DMS53 treated with DMSO at 0.1 percent for 48 hours (cell line): Measurements from ENCODE around the gene CST4.
"Not testable (repeated sequence)": the region's sequence is repeated elsewhere in the genome, so short reads cannot be mapped to it uniquely, and the experiment has no call there.

Experiments
- DNase-seq: peaks from one replicate; lab custom pipeline; 2025; ENCODE audit not compliant: unreplicated experiment; lab: John Stamatoyannopoulos, UW

The CST4 gene

DNA sequence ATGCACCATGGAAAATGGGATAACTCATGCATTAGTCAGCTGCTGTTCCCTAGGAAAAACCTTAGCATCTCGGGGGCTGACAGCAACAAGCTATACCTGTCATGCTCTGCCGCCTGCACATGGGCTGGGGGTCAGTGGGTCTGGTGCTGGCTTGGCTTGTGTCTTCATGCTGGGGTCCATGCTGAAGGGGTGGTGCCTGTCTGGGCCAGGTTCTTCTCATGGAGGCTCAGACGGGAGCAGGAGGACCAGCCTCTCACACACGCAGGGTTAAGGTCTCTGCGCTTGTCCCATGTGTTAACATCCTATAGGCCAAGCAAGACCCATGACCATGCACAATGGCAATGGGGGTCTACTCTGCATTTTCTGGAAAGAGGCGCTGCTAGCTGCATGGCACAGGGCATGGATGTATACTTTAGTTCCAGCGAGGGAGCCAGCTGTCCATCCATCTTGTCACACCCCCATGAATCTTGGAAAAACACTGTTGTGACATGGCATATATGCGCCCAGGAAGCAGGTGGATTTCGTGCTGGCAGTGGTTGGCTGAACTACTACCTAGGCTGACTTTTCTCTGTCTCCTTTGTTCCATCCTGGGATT is 26.5 kb downstream of the CST4 start:
- no peak for DNase-seq

DNA sequence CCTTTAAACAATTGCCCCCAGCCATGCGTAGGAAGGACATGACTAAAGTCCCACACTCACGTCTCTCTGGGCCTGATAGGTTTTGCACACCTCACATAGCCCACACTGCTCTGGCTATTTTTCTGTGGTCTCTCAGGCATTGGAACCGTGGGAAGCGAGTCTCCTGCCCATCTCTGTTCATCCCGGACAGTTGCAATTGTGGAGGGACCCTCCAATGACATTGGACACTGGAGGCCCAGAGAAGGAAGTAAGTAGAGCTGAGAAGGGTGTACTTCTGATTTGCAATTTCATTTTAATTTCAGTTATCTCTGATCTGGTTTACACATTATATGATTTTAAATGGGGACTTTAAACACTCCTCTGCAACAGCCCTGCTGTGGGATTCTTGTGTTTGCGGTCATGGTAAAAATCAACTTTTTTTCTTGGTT is 27.8 kb downstream of the CST4 start:
- DNase-seq = no peak

- DNase-seq = no peak
Measured at GRCh38 chr20:23659989-23660837, 28.6 kb downstream of the CST4 start.

DNA sequence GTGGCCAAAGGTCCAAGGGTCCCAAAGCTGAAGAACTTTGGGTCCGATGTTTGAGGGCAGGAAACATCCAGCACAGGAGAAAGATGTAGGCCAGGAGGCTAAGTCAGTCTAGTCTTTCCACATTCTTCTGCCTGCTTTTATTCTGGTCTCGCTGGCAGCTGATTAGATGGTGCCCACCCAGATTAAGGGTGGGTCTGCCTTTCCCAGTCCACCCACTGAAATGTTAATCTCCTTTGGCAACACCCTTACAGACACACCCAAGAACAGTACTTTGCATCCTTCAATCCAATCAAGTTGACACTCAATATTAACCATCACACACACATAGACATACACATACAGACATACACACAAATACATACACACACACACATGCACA is 29.2 kb downstream of the CST4 start:
- not testable (repeated sequence) for DNase-seq

- no peak for DNase-seq
Measured at GRCh38 chr20:23658989-23659609, 29.7 kb downstream of the CST4 start.

- no peak for DNase-seq
Measured at GRCh38 chr20:23658336-23658735, 30.5 kb downstream of the CST4 start.

DNA sequence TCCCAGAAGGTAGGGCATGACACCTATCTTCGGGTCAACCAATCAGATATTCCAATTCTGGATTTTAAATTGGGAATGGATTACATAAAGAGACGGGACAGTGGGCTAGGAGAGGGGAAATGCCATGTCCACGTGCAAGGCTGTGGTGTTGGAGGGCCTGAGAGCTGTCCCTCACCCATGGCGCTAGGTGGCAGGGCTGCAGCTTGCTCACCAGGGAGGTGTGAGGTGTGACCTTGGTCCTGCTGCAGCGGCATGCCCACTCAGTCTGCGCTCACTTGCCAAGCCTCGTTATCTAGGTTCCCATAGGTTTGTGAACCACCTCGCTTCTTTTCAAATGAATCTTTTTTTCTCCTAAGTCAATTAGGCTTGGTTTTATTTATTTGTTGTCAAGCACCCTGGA is 31.6 kb downstream of the CST4 start:
- DNase-seq = no peak

DNA sequence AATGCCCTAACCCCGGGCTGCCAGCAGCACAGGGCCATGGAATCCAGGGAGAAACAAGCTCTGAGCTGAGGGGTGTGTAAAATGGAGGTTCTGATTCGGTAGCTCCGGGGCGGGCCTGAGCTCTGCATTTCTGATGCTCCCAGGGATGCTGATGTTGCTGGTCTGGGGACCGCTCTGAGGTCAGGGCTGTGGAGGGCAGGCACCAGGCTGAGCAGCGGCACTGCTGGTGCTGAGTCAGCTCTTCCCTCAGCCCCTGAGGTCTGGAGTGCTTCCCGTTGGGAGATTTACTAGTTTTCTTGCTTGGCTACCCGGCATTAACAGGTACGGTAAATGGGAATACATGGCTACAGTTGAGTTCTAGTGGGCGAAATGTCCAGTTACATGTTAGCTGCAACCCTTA is 32.5 kb downstream of the CST4 start:
- no peak for DNase-seq

DNA sequence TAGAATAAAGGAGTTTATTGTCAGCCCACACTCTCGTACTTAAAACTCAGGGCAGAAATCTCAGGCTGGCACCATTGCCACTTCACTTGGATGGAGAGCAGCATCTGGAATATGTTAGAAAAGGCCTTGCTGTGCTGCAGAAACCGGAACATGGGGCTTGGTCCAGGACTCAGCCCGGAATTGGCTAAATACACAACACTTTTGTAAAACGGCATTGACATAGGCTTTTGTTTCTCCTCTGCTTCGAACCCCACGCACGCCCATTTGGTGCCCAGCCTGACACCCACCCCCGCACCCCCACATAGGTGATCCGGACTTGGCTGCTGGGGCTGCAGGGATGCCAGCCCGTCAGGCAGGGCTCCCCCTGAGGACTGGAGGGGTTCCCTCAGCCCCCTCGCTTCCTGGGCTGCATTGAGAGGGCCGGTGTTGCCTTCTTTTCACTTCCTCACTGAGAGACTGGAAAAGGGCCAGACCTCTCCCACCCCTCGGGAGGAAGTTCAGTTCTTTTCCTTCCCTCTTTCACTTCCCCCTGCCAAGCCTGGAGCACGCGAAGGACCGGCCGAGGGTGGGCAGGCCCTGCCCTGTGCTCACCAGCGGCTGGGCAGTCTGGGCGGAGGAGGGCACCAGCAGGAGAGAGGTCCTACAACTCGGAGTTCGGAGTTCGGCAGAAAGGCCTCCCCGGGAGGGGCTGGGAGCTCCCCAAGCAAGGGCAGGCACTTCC is 33.2 kb downstream of the CST4 start:
- DNase-seq = no peak

- no peak for DNase-seq
Measured at GRCh38 chr20:23654717-23655116, 34.1 kb downstream of the CST4 start.

DNA sequence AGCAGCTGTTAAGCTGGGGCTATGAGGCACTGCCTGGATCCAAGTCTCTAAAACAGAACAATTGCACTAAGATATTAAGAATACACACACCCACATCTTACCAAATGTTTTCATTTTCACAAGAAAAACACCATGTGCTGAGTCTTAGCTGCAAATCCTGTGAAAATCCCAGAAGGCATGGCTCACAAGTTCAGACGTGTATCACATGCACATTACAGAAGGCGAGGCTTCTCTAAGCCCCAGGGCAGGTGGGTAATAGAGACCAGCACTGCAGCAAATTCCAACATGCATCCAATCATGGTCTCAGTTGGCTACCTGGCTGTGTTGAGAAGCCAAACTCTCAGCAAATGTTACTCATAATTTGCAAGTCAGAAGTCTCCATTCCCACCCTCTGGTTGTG is 34.8 kb downstream of the CST4 start:
- no peak for DNase-seq

DNA sequence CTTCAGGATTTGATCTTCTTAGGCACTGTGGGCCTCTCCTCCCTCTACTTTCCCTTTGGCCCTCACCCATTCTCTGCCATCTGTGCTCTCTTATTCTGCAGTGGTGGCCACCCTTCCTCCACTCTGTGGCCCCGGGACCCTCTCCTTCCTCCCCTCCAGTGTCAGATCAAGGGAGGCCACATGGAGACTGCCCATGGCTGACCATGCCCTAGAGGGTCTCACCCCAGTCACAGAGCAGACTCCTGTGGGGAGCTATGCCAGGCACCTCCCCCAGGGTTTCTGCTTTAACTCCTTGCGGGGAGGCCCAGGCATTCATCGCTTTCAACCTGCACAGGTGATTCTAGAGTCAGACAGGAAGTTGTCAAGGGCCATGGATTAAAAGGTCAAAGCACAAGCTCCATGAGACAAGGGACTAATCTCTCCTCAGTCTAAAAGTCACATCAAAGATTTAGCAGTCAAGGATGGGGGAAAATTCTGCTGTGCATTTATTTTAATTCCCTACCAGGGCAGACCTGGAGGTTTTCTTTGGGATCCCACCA is 35.4 kb downstream of the CST4 start:
- DNase-seq = no peak

- no peak for DNase-seq
Measured at GRCh38 chr20:23652926-23653325, 35.9 kb downstream of the CST4 start.

GRCh38 chr20:23652371-23652770 is 36.5 kb downstream of the CST4 start:
- DNase-seq = no peak

- DNase-seq = no peak
Measured at GRCh38 chr20:23651117-23651516, 37.7 kb downstream of the CST4 start.

GRCh38 chr20:23649830-23650417 is 38.9 kb downstream of the CST4 start:
- no peak for DNase-seq

DNA sequence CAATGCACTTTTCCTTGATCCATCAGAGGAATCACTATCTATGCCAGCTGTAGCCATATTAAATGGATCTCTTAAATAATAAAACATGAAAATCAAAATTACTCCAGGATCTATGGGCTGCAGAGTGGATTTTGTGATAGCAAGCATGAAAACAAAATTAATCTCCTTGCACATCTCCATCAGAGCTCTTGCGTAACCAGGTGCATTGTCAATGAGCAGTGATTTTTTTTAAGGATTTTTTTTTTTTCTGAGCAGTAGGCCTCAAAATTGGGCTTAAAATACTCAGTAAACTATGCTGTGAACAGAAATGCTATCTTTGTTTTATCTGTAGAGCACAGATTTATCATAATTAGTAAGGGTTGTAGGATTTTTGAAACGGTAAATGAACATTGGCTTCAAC is 39.6 kb downstream of the CST4 start:
- DNase-seq = no peak

DNA sequence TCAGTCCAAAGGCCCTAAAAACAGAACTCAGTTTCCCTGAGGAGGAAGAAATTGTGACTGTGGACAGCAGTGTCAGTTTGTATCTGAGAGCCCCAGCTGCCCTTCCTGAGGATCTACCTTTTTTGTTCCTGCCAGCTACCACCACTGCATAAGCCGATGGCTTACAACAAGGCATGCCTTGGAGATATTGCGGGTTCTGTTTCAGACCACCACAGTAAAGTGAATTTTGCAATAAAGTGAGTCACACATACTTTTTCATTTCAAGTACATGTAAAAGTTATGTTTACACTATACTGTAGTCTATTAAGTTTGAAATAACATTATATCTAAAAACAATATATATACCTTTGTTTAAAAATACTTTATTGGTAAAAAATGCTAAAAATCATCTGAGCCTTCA is 41.5 kb downstream of the CST4 start:
- no peak for DNase-seq

DNA sequence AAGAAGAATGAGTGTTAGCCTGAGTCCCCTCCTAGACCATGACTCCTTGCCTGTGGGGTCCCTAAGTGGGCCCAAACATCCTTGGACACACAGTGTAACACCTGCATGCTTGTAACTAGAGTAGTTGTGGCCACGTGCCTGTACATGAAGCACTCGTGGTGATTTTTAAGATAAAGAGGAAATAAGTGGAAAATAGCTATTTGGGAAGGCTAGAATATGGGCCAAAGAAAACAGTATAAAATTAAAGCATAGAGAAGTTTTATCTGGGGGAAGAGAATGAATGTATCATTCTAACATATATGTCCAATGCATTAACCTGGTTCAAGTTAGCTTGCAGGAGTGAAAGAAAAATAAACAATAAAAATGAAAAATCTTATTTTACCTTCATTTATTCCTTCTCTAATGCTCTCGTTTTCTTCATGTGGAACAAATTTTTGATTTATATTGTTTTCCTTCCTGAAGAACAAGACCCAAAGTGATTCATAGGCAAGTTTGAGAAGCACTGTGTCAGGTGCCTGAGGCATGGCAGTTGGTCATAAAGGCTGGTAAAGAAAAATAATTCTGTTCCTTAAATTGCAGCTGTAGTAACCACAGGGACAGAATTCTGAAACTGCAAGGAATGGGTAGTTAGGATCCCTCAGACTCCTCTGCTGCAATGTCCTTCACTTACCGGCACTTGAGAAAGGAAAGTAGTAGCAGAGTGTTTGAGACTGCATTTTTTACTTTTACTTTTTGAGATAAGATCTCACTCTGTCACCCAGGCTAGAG is 42.5 kb downstream of the CST4 start:
- DNase-seq = no peak

DNA sequence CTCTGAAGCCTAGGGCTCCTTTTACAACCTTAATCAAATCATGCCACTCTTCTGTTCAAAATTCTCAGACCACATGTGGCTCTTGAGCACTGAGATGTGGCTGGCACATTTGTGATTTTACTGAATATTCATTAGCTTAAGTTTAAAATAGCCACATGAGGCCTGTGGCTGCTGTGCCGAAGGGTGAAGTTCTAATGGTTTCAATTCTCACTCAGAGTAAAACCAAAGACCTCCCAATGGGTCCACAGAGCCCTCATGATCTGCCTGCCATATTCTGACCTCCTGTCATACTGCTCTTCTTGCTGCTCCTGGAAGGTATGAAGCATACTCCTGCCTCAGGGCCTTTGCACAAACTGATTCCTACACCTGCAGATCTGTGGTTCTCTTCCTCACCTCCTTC is 43.3 kb downstream of the CST4 start:
- DNase-seq = no peak
